GM23248 (cell line): ENCODE data around the gene SNRNP35. TPM values are rescaled to one million over a fixed set of nuclear protein-coding genes. Genes with fewer than 3 reads are reported as not detected.

Experiments used
- DNase-seq: peaks from one replicate; pipeline ENCODE4 v3.0.0-alpha.2; 2015
- H2AFZ ChIP-seq: fragments of 200-600 bp; sonication (generic); 2 replicates; pipeline ENCODE4 v1.6.1; 2016; ENCODE audit warnings: antibody characterized with exemption
- H3F3A ChIP-seq: fragments of 200-600 bp; sonication (generic); 2 replicates; pipeline ENCODE4 v1.6.1; 2016; ENCODE audit warnings: mild to moderate bottlenecking, antibody characterized with exemption, mixed run types; ENCODE audit not compliant: insufficient read depth
- H3K27ac ChIP-seq: fragments of 200-600 bp; sonication (generic); 2 replicates; pipeline ENCODE4 v1.5.1; 2016; ENCODE audit warnings: mild to moderate bottlenecking
- H3K27me3 ChIP-seq: fragments of 200-600 bp; sonication (generic); replicated peaks from 2 replicates; pipeline ENCODE4 v1.6.1; 2016; ENCODE audit warnings: mild to moderate bottlenecking; ENCODE audit not compliant: insufficient read depth
- H3K36me3 ChIP-seq: fragments of 200-600 bp; sonication (generic); 2 replicates; pipeline ENCODE4 v1.6.1; 2016; ENCODE audit warnings: low read depth, mild to moderate bottlenecking
- H3K4me1 ChIP-seq: fragments of 200-600 bp; sonication (generic); 2 replicates; pipeline ENCODE4 v1.6.1; 2016; ENCODE audit warnings: mild to moderate bottlenecking; ENCODE audit not compliant: insufficient read depth
- H3K4me2 ChIP-seq: fragments of 200-600 bp; sonication (generic); one replicate; pipeline ENCODE4 v1.6.1; 2016; ENCODE audit warnings: mild to moderate bottlenecking; ENCODE audit not compliant: unreplicated experiment
- H3K4me3 ChIP-seq: fragments of 200-600 bp; sonication (generic); 2 replicates; pipeline ENCODE4 v1.5.1; 2016; ENCODE audit warnings: mild to moderate bottlenecking
- H3K79me2 ChIP-seq: fragments of 200-600 bp; sonication (generic); 2 replicates; pipeline ENCODE4 v1.6.1; 2016; ENCODE audit warnings: mild to moderate bottlenecking; ENCODE audit not compliant: insufficient read depth
- H3K9ac ChIP-seq: fragments of 200-600 bp; sonication (generic); 2 replicates; pipeline ENCODE4 v1.6.1; 2016; ENCODE audit warnings: mild to moderate bottlenecking
- H3K9me2 ChIP-seq: fragments of 200-600 bp; sonication (generic); 2 replicates; pipeline ENCODE4 v1.6.1; 2016; ENCODE audit warnings: mixed run types, mild to moderate bottlenecking, moderate library complexity; ENCODE audit not compliant: insufficient read depth
- H3K9me3 ChIP-seq: fragments of 200-600 bp; sonication (generic); one replicate; pipeline ENCODE4 v1.6.1; 2017; ENCODE audit warnings: low read depth
- H4K20me1 ChIP-seq: fragments of 200-600 bp; sonication (generic); 2 replicates; pipeline ENCODE4 v1.6.0; 2016; ENCODE audit not compliant: insufficient read depth
- EZH2 ChIP-seq: fragments of 200-600 bp; sonication (generic); IDR thresholded peaks from 2 replicates; pipeline ENCODE4 v1.6.1; 2018; ENCODE audit warnings: antibody characterized with exemption, mild to moderate bottlenecking; ENCODE audit not compliant: insufficient read depth, poor library complexity, severe bottlenecking
- EZH2phosphoT487 ChIP-seq: fragments of 200-600 bp; sonication (generic); IDR thresholded peaks from 2 replicates; pipeline ENCODE4 v1.6.1; 2018; ENCODE audit warnings: antibody characterized with exemption, moderate library complexity, mild to moderate bottlenecking, low read depth; ENCODE audit not compliant: insufficient read depth
- WGBS, 2 experiments: methylation state at CpG; one replicate each; pipeline ENCODE4 v1.1.6; 2015 to 2017; ENCODE audit warnings: low lambda C conversion rate in 2 of 2, low coverage in 1 of 2; ENCODE audit errors: missing lambda C conversion rate in 2 of 2; 5-methylcytosine and 5-hydroxymethylcytosine counted together
- in situ Hi-C: fragments of 300-500 bp; cut with MboI; formaldehyde crosslinking; loops from 2 replicates; pipeline ENCODE4 v1.15.0; 2020
- polyA plus RNA-seq: library from polyadenylated mRNA; unstranded; fragments of >200 nt; fragmentation: Nextera tagmentation; extraction: Ambion mirVana; gene quantifications from 2 replicates; pipeline ENCODE4 v1.2.1, GENCODE V29; 2016
- total RNA-seq: library from RNA; depleted of rRNA; stranded (reverse); fragments of >200 nt; shearing (Covaris generic); gene quantifications from 2 replicates; pipeline ENCODE4 v1.2.3, GENCODE V29; 2014

The SNRNP35 gene
- total and polyA plus RNA-seq, 2 experiments from 2014 or later: 9.8 to 17.6 TPM

- in situ Hi-C loops: no loop called here
- H3K4me2 ChIP-seq: peak overlapping the region; percentile 12
Measured at GRCh38 chr12:123433615-123434014, 24.3 kb upstream of the SNRNP35 start.

GRCh38 chr12:123435636-123436016, 22.3 kb upstream of the SNRNP35 start:
- Histone ChIP-seq H3K4me3 (peak overlapping the region; percentile 91), H2AFZ (peak overlapping the region; percentile 87)

More at GRCh38 chr12:123433615-123434014, 24.3 kb upstream of the SNRNP35 start:
- 0 out of 2 replicates have a peak, but pooled peaks cover 4% of the 10 kb centered on the region for H3K4me1 ChIP-seq
- no peaks in the 10 kb centered on the region for H4K20me1 ChIP-seq
- H3K27ac ChIP-seq: no peak overlapping the region
- H2AFZ ChIP-seq: no peak overlapping the region
- H3K36me3 ChIP-seq: peaks cover 4% of the 10 kb centered on the region
- no peaks in the 10 kb centered on the region for H3K27me3 ChIP-seq
- TF ChIP-seq EZH2phosphoT487 (no peak), EZH2 (no peak)
- no peaks in the 10 kb centered on the region for H3K9me2 ChIP-seq
- H3K79me2 ChIP-seq: peaks cover 47% of the 10 kb centered on the region
- no peaks in the 10 kb centered on the region for H3F3A ChIP-seq
- no peak overlapping the region for H3K9ac ChIP-seq
- no peak for DNase-seq
- H3K4me3 ChIP-seq: no peak overlapping the region
- H3K9me3 ChIP-seq: no peaks in the 10 kb centered on the region
- 82 to 84% methylated on average over 6 of the region's 6 CpGs for WGBS, 2 experiments

GRCh38 chr12:123436017-123436964, 21.6 kb upstream of the SNRNP35 start, which contains the start of gene RILPL2:
Gene RILPL2 (minus strand): TSS chr12:123436684. CDS start chr12:123436420, 264 bp downstream.
- peak within 1 kb of the TSS; percentile 64 for H3K27ac ChIP-seq
- no peaks in the 10 kb centered on the region for H3K27me3 ChIP-seq
- H3K4me2 ChIP-seq: peak within 1 kb of the TSS; percentile 95
- H3K9me2 ChIP-seq: no peaks in the 10 kb centered on the region
- peak within 1 kb of the TSS; percentile 88 for H3K9ac ChIP-seq
- H4K20me1 ChIP-seq: no peaks in the 10 kb centered on the region
- peak; percentile 93 for DNase-seq
- 1% methylated on average over 41 to 69 of the region's 69 CpGs for WGBS, 2 experiments
- H3K4me1 ChIP-seq: 0 out of 2 replicates have a peak, but pooled peaks cover 4% of the 10 kb centered on the region
- TF ChIP-seq EZH2: no peak
- TF ChIP-seq EZH2phosphoT487: no peak
- peaks cover 43% of the 10 kb centered on the region for H3K79me2 ChIP-seq
- H3K4me3 ChIP-seq: peak within 1 kb of the TSS; percentile 91
- no peaks in the 10 kb centered on the region for H3K9me3 ChIP-seq
- H3F3A ChIP-seq: no peaks in the 10 kb centered on the region
- in situ Hi-C loops: no loop called here
- H3K36me3 ChIP-seq: no peaks in the 10 kb centered on the region
- peak within 1 kb of the TSS; percentile 87 for H2AFZ ChIP-seq

More at GRCh38 chr12:123435636-123436016, 22.3 kb upstream of the SNRNP35 start:
- TF ChIP-seq EZH2 (no peak), EZH2phosphoT487 (no peak)
- Histone ChIP-seq H3F3A (no peaks in the 10 kb centered on the region), H3K27ac (no peak overlapping the region), H4K20me1 (no peaks in the 10 kb centered on the region), H3K9me2 (no peaks in the 10 kb centered on the region), H3K4me2 (peak overlapping the region; percentile 95), H3K4me1 (0 out of 2 replicates have a peak, but pooled peaks cover 4% of the 10 kb centered on the region), H3K79me2 (peaks cover 47% of the 10 kb centered on the region), H3K9me3 (no peaks in the 10 kb centered on the region), H3K36me3 (no peaks in the 10 kb centered on the region; the same call in 1 of the 2 replicates), H3K27me3 (no peaks in the 10 kb centered on the region), H3K9ac (peak overlapping the region; percentile 88)
- WGBS, 2 experiments: 36 to 49% methylated on average over 4 to 5 of the region's 5 CpGs
- no peak for DNase-seq
- in situ Hi-C loops: no loop called here

GRCh38 chr12:123441523-123442164, 16.3 kb upstream of the SNRNP35 start:
- Histone ChIP-seq H3K9me2 (no peaks in the 10 kb centered on the region), H3K9me3 (no peaks in the 10 kb centered on the region), H3K4me2 (no peak overlapping the region), H3K4me3 (no peak overlapping the region), H3K4me1 (peaks cover 20% of the 10 kb centered on the region), H2AFZ (no peak overlapping the region), H3K36me3 (no peaks in the 10 kb centered on the region), H3F3A (peaks cover 20% of the 10 kb centered on the region; the same call in 1 of the 2 replicates), H3K27me3 (no peaks in the 10 kb centered on the region), H3K9ac (no peak overlapping the region), H4K20me1 (no peaks in the 10 kb centered on the region), H3K27ac (no peak overlapping the region), H3K79me2 (no peaks in the 10 kb centered on the region)
- TF ChIP-seq EZH2: no peak
- TF ChIP-seq EZH2phosphoT487: no peak
- 84 to 86% methylated on average over 13 of the region's 13 CpGs for WGBS, 2 experiments
- no peak for DNase-seq
- in situ Hi-C loops: no loop called here
